HCT116 (cell line): ENCODE measurements around the gene GNB1. TPM values are rescaled to one million over a fixed set of nuclear protein-coding genes. Genes with fewer than 3 reads are reported as not detected.

ENCODE experiments used
- ATAC-seq: fragments of 200-7000 bp; cut with Tn5 transposase; 2 replicates; pipeline ENCODE4 v1.9.1; 2020; ENCODE audit warnings: mild to moderate bottlenecking, moderate library complexity
- BruUV-seq: library from RNA; stranded (reverse); fragments of 400-500 nt; replicated peaks from 2 replicates; lab custom pipeline; 2021; lab: Mats Ljungman, UMichigan
- CTCF ChIA-PET: fragments of 300-600 bp; sonication (Branson Sonifier 250); formaldehyde crosslinking; loops from one replicate; lab custom pipeline; 2021; ENCODE audit warnings: antibody characterized with exemption; lab: Charles Lee
- POLR2A ChIA-PET: fragments of 300-600, 350-600 bp; sonication (Branson Sonifier 250); formaldehyde crosslinking; loops from one replicate; lab custom pipeline; 2021; ENCODE audit warnings: antibody characterized with exemption; lab: Charles Lee
- RAD21 ChIA-PET, 2 experiments: fragments of 300-600 bp; sonication (Branson Sonifier 250); formaldehyde crosslinking; loops; one replicate each; lab custom pipeline; 2023; ENCODE audit warnings: low total read pairs in 2 of 2; ENCODE audit not compliant: uncharacterized antibody in 2 of 2, unreplicated experiment in 2 of 2, low non-redundant PET in 1 of 2; lab: Charles Lee
- DNase-seq: peaks from one replicate; pipeline ENCODE4 v3.0.0-alpha.2; 2010; ENCODE audit warnings: low read depth, low spot score
- H2AFZ ChIP-seq: fragments of 200-600 bp; shearing (Covaris generic), sonication (generic); 2 replicates; pipeline ENCODE4 v1.6.1; 2017; ENCODE audit warnings: low read depth, mixed run types, mixed read lengths, antibody characterized with exemption, low read length; ENCODE audit not compliant: poor library complexity, severe bottlenecking
- H3K27ac ChIP-seq: 2 replicates; pipeline ENCODE4 v1.5.1; 2012; ENCODE audit warnings: low read depth, low read length
- H3K27me3 ChIP-seq: fragments of 200-600 bp; sonication (generic); 2 replicates; pipeline ENCODE4 v1.6.1; 2016; ENCODE audit warnings: mixed run types, low read length, mixed read lengths; ENCODE audit not compliant: insufficient read depth
- H3K36me3 ChIP-seq, 2 experiments: fragments of 200-500 bp in 1 of 2; fragments of 200-600 bp in 1 of 2; sonication (Bioruptor generic) in 1 of 2; sonication (generic) in 1 of 2; 2 replicates each; pipeline versions ENCODE4 v1.5.1 to v1.6.1; 2014 to 2016; ENCODE audit warnings: low read length in 2 of 2, inconsistent platforms in 1 of 2, mixed read lengths in 1 of 2, mixed run types in 1 of 2; ENCODE audit not compliant: insufficient read depth in 2 of 2, control insufficient read depth in 1 of 2
- H3K4me1 ChIP-seq, 2 experiments: fragments of 200-600 bp in 1 of 2; sonication (generic) in 1 of 2; 2 replicates each; pipeline versions ENCODE4 v1.5.1 to v1.6.1; 2012 to 2017; ENCODE audit warnings: low read length in 2 of 2, inconsistent platforms in 1 of 2, mild to moderate bottlenecking in 1 of 2, mixed read lengths in 1 of 2, mixed run types in 1 of 2, moderate library complexity in 1 of 2; ENCODE audit not compliant: insufficient read depth in 2 of 2, control insufficient read depth in 1 of 2
- H3K4me2 ChIP-seq: fragments of 200-600 bp; sonication (generic); 2 replicates; pipeline ENCODE4 v1.6.1; 2017; ENCODE audit warnings: mixed run types, low read length, mixed read lengths
- H3K4me3 ChIP-seq, 2 experiments: fragments of 200-600 bp in 1 of 2; sonication (generic) in 1 of 2; replicated peaks in 1 of 2; 2 replicates each; pipeline ENCODE4 v1.5.1; 2011 to 2016; ENCODE audit warnings: low read length in 2 of 2, control low read depth in 1 of 2, low read depth in 1 of 2, mild to moderate bottlenecking in 1 of 2, mixed read lengths in 1 of 2, mixed run types in 1 of 2
- H3K79me2 ChIP-seq: fragments of 200-600 bp; sonication (generic); 2 replicates; pipeline ENCODE4 v1.6.1; 2017; ENCODE audit warnings: mild to moderate bottlenecking, mixed run types, low read length, moderate library complexity, mixed read lengths; ENCODE audit not compliant: insufficient read depth
- H3K9ac ChIP-seq: fragments of 200-600 bp; sonication (generic); 2 replicates; pipeline ENCODE4 v1.6.1; 2016; ENCODE audit warnings: low read length, mixed read lengths
- H3K9me2 ChIP-seq: fragments of 200-600 bp; sonication (generic), shearing (Covaris generic); 2 replicates; pipeline ENCODE4 v1.6.1; 2017; ENCODE audit warnings: mixed run types, mild to moderate bottlenecking, moderate library complexity; ENCODE audit not compliant: insufficient read depth
- H3K9me3 ChIP-seq, 2 experiments: fragments of 200-500 bp in 1 of 2; fragments of 200-600 bp in 1 of 2; sonication (Bioruptor generic) in 1 of 2; sonication (generic) in 1 of 2; 2 replicates each; pipeline ENCODE4 v1.6.1; 2014 to 2017; ENCODE audit warnings: low read length in 2 of 2, mixed read lengths in 2 of 2, inconsistent platforms in 1 of 2, low read depth in 1 of 2, mild to moderate bottlenecking in 1 of 2, mixed run types in 1 of 2, moderate library complexity in 1 of 2; ENCODE audit not compliant: control insufficient read depth in 1 of 2, insufficient read depth in 1 of 2
- H4K20me1 ChIP-seq: fragments of 200-600 bp; sonication (generic), shearing (Covaris generic); 2 replicates; pipeline ENCODE4 v1.6.1; 2017; ENCODE audit warnings: mixed run types, mild to moderate bottlenecking, moderate library complexity; ENCODE audit not compliant: insufficient read depth
- ELF1 ChIP-seq: IDR thresholded peaks from 2 replicates; pipeline ENCODE4 v1.6.1; 2012; ENCODE audit warnings: low read depth, borderline replicate concordance
- FOSL1 ChIP-seq: IDR thresholded peaks from 2 replicates; pipeline ENCODE4 v1.6.1; 2012; ENCODE audit warnings: low read depth
- JUND ChIP-seq: IDR thresholded peaks from 2 replicates; pipeline ENCODE4 v1.6.1; 2012
- POLR2A ChIP-seq: IDR thresholded peaks from 2 replicates; pipeline ENCODE4 v1.7.0; 2011; ENCODE audit warnings: borderline replicate concordance; ENCODE audit not compliant: insufficient read depth, insufficient read length; ENCODE audit errors: extremely low read depth
- RAD21 ChIP-seq: IDR thresholded peaks from 2 replicates; pipeline ENCODE4 v1.6.1; 2012; ENCODE audit warnings: low read depth, mild to moderate bottlenecking
- SIN3A ChIP-seq: IDR thresholded peaks from 2 replicates; pipeline ENCODE4 v1.6.1; 2012; ENCODE audit warnings: low read depth
- SRF ChIP-seq: IDR thresholded peaks from 2 replicates; pipeline ENCODE4 v1.6.1; 2012; ENCODE audit warnings: low read depth
- YY1 ChIP-seq: IDR thresholded peaks from 2 replicates; pipeline ENCODE4 v1.6.1; 2011; ENCODE audit warnings: low read length, low read depth, moderate library complexity, mild to moderate bottlenecking; ENCODE audit not compliant: insufficient replicate concordance; ENCODE audit errors: extremely low read depth
- ZNF274 ChIP-seq: fragments of 200-500 bp; sonication (Bioruptor generic); IDR thresholded peaks from 2 replicates; pipeline ENCODE4 v1.6.1; 2014; ENCODE audit warnings: mild to moderate bottlenecking, low read depth, low read length, inconsistent platforms
- intact Hi-C: fragments of 100-400 bp; cut with micrococcal nuclease; formaldehyde crosslinking; loops from 2 replicates; pipeline ENCODE4 v1.10.0; 2022
- total RNA-seq: library from RNA; stranded (reverse); gene quantifications from one replicate; pipeline ENCODE4 v1.2.1, GENCODE V29; 2021; ENCODE audit not compliant: unreplicated experiment
- TF ChIP-seq, protein P1 (sequence below): IDR thresholded peaks from 2 replicates; pipeline ENCODE4 v1.6.1; 2011; ENCODE audit warnings: mild to moderate bottlenecking, low read length, moderate library complexity; ENCODE audit not compliant: insufficient replicate concordance; ENCODE audit errors: extremely low read depth
- TF ChIP-seq, protein P2 (sequence below): IDR thresholded peaks from 2 replicates; pipeline ENCODE4 v1.6.1; 2012
- TF ChIP-seq, protein P3 (sequence below), 3 experiments: fragments of 200-600 bp in 1 of 3; sonication (generic) in 1 of 3; IDR thresholded peaks in 2 of 3; conservative IDR thresholded peaks in 1 of 3; 2 replicates each; pipeline ENCODE4 v1.5.1; 2012 to 2017; ENCODE audit warnings: low read depth in 2 of 3, low read length in 2 of 3, antibody characterized with exemption in 1 of 3, borderline replicate concordance in 1 of 3, control low read depth in 1 of 3, mild to moderate bottlenecking in 1 of 3, mixed read lengths in 1 of 3, mixed run types in 1 of 3, moderate library complexity in 1 of 3; ENCODE audit not compliant: insufficient read depth in 1 of 3
- TF ChIP-seq, protein P4 (sequence below): IDR thresholded peaks from 2 replicates; pipeline ENCODE4 v1.6.1; 2012; ENCODE audit warnings: low read depth

GNB1 gene
- total RNA-seq, 1 experiment from 2014 or later = 371 TPM

DNA sequence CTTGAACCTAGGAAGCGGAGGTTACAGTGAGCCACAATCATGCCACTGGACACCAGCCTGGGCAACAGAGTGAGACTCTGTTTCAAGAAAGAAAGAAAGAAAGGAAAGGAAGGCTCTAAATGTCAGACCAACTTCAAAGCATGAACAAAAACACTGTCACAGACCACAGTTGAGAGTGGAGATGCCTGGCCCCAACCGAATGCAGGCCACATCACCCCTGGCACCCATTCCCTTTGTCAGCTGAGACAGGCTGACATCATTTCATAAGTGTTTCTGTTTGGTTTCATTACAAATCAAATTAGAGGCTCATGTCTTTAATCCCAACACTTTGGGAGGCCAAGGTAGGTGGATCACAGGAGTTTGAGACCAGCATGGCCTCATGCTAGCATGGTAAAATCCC lies 84.0 kb downstream of the GNB1 start:
- Histone ChIP-seq H3K4me1 (no peaks in the 10 kb centered on the region), H3K79me2 (peaks cover 35% of the 10 kb centered on the region), H2AFZ (no peak overlapping the region), H3K4me3 (no peak overlapping the region), H3K27ac (no peak overlapping the region), H3K36me3 (peaks cover 29 to 42% of the 10 kb centered on the region in 2 experiments; a peak in 3 of 4 replicates), H3K9me2 (no peaks in the 10 kb centered on the region), H3K27me3 (no peaks in the 10 kb centered on the region), H3K9me3 (no peaks in the 10 kb centered on the region), H3K4me2 (no peak overlapping the region), H4K20me1 (peaks cover 2% of the 10 kb centered on the region; the same call in 1 of the 2 replicates), H3K9ac (no peak overlapping the region)
- ChIA-PET RAD21 (no interaction called here), CTCF (interaction anchor here (1.3 kb wide), 1 partner anchor 11 kb away, joined by 4 read pairs; no protein-coding TSS in a partner anchor), POLR2A (no interaction called here)
- intact Hi-C loops = no loop called here
- TF ChIP-seq ELF1 (no peak), SRF (no peak), YY1 (no peak), JUND (no peak), SIN3A (no peak), FOSL1 (no peak), ZNF274 (no peak), POLR2A (no peak), RAD21 (no peak)
- TF ChIP-seq, protein P1, sequence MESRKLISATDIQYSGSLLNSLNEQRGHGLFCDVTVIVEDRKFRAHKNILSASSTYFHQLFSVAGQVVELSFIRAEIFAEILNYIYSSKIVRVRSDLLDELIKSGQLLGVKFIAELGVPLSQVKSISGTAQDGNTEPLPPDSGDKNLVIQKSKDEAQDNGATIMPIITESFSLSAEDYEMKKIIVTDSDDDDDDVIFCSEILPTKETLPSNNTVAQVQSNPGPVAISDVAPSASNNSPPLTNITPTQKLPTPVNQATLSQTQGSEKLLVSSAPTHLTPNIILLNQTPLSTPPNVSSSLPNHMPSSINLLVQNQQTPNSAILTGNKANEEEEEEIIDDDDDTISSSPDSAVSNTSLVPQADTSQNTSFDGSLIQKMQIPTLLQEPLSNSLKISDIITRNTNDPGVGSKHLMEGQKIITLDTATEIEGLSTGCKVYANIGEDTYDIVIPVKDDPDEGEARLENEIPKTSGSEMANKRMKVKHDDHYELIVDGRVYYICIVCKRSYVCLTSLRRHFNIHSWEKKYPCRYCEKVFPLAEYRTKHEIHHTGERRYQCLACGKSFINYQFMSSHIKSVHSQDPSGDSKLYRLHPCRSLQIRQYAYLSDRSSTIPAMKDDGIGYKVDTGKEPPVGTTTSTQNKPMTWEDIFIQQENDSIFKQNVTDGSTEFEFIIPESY = no peak
- TF ChIP-seq, protein P2, sequence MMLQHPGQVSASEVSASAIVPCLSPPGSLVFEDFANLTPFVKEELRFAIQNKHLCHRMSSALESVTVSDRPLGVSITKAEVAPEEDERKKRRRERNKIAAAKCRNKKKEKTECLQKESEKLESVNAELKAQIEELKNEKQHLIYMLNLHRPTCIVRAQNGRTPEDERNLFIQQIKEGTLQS = no peak
- TF ChIP-seq, protein P3, sequence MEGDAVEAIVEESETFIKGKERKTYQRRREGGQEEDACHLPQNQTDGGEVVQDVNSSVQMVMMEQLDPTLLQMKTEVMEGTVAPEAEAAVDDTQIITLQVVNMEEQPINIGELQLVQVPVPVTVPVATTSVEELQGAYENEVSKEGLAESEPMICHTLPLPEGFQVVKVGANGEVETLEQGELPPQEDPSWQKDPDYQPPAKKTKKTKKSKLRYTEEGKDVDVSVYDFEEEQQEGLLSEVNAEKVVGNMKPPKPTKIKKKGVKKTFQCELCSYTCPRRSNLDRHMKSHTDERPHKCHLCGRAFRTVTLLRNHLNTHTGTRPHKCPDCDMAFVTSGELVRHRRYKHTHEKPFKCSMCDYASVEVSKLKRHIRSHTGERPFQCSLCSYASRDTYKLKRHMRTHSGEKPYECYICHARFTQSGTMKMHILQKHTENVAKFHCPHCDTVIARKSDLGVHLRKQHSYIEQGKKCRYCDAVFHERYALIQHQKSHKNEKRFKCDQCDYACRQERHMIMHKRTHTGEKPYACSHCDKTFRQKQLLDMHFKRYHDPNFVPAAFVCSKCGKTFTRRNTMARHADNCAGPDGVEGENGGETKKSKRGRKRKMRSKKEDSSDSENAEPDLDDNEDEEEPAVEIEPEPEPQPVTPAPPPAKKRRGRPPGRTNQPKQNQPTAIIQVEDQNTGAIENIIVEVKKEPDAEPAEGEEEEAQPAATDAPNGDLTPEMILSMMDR (IDR thresholded peaks at IDR 0.05 in 2 of 3, conservative IDR thresholded peaks at IDR 0.05 in 1 of 3; ENCODE audit: borderline replicate concordance in 1 of 3, insufficient read depth in 1 of 3, low read depth in 2 of 3, low read length in 2 of 3) = no peak
- TF ChIP-seq, protein P4, sequence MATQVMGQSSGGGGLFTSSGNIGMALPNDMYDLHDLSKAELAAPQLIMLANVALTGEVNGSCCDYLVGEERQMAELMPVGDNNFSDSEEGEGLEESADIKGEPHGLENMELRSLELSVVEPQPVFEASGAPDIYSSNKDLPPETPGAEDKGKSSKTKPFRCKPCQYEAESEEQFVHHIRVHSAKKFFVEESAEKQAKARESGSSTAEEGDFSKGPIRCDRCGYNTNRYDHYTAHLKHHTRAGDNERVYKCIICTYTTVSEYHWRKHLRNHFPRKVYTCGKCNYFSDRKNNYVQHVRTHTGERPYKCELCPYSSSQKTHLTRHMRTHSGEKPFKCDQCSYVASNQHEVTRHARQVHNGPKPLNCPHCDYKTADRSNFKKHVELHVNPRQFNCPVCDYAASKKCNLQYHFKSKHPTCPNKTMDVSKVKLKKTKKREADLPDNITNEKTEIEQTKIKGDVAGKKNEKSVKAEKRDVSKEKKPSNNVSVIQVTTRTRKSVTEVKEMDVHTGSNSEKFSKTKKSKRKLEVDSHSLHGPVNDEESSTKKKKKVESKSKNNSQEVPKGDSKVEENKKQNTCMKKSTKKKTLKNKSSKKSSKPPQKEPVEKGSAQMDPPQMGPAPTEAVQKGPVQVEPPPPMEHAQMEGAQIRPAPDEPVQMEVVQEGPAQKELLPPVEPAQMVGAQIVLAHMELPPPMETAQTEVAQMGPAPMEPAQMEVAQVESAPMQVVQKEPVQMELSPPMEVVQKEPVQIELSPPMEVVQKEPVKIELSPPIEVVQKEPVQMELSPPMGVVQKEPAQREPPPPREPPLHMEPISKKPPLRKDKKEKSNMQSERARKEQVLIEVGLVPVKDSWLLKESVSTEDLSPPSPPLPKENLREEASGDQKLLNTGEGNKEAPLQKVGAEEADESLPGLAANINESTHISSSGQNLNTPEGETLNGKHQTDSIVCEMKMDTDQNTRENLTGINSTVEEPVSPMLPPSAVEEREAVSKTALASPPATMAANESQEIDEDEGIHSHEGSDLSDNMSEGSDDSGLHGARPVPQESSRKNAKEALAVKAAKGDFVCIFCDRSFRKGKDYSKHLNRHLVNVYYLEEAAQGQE = no peak
- DNase-seq (no peak), ATAC-seq (no peak)
- BruUV-seq = no TSS peak
